Mesenteric fat pad (tissue), 1 donor: ENCODE data around the gene CCL18. TPM values are rescaled to one million over a fixed set of nuclear protein-coding genes. Genes with fewer than 3 reads are reported as not detected.

Source experiments
- total RNA-seq: library from RNA; stranded (reverse); fragmentation: NEBNext Ultra II Directional; extraction: Animal tissue kit (Norgen Biotek cat#: 25700); gene quantifications from one replicate; pipeline ENCODE4 v1.2.1, GENCODE V29; 2021
- donor health status: DM: yes; HTN: yes; CAD: no.

Gene CCL18
- total RNA-seq, 1 donor from 2014 or later, result 51.9 TPM

Other genes starting within 250 kb of the CCL18 start
- not detected for gene HEATR9, start 195.4 kb upstream of the CCL18 start, total RNA-seq
- 4.0 TPM for gene CCL5, start 183.9 kb upstream of the CCL18 start, total RNA-seq
- gene RDM1, start 133.5 kb upstream of the CCL18 start, total RNA-seq, result not detected
- gene LYZL6, start 120.6 kb upstream of the CCL18 start, total RNA-seq, result not detected
- gene CCL16, start 82.8 kb upstream of the CCL18 start, total RNA-seq, result not detected
- 61.1 TPM for gene CCL14, start 77.5 kb upstream of the CCL18 start, total RNA-seq
- gene CCL15, start 62.7 kb upstream of the CCL18 start, total RNA-seq, result not detected
- gene CCL23, start 46.3 kb upstream of the CCL18 start, total RNA-seq, result 5.2 TPM
- 33.7 TPM for gene CCL3, start 25.9 kb downstream of the CCL18 start, total RNA-seq
- gene CCL4, start 39.6 kb downstream of the CCL18 start, total RNA-seq, result 25.3 TPM
- gene TBC1D3B, start 112.4 kb downstream of the CCL18 start, total RNA-seq, result 3.3 TPM
- 1.2 TPM for gene CCL3L1, start 132.5 kb downstream of the CCL18 start, total RNA-seq
- 1.2 TPM for gene CCL4L2, start 146.8 kb downstream of the CCL18 start, total RNA-seq
- 0.19 TPM for gene TBC1D3I, start 200.3 kb downstream of the CCL18 start, total RNA-seq